Activated CD4-positive, alpha-beta memory T cell treated with anti-CD3 and anti-CD28 coated beads for 36 hours (primary cell): ENCODE data around the gene LRP3. TPM values are rescaled to one million over a fixed set of nuclear protein-coding genes. Genes with fewer than 3 reads are reported as not detected.

Experiments
- CTCF ChIA-PET: fragments of 350-600 bp; sonication (Branson Sonifier 250); formaldehyde crosslinking; loops from one replicate; lab custom pipeline; 2021; ENCODE audit warnings: antibody characterized with exemption, inconsistent platforms; lab: Charles Lee
- POLR2A ChIA-PET: fragments of 350-600 bp; sonication (Branson Sonifier 250); formaldehyde crosslinking; loops from one replicate; lab custom pipeline; 2021; ENCODE audit warnings: antibody characterized with exemption; lab: Charles Lee
- DNase-seq: peaks from one replicate; pipeline ENCODE4 v3.0.0-alpha.2; 2020
- H3K27ac Mint-ChIP-seq: one replicate; pipeline ENCODE4 v1.8.0; 2021; ENCODE audit warnings: mixed read lengths
- H3K27me3 Mint-ChIP-seq: one replicate; pipeline ENCODE4 v1.8.0; 2021; ENCODE audit warnings: mixed read lengths
- H3K36me3 Mint-ChIP-seq: one replicate; pipeline ENCODE4 v1.8.0; 2021; ENCODE audit warnings: mixed read lengths
- H3K4me1 Mint-ChIP-seq: one replicate; pipeline ENCODE4 v1.8.0; 2021; ENCODE audit warnings: low read depth, mixed read lengths
- H3K4me3 Mint-ChIP-seq: one replicate; pipeline ENCODE4 v1.8.0; 2021; ENCODE audit warnings: mild to moderate bottlenecking, mixed read lengths
- H3K9me3 Mint-ChIP-seq: one replicate; pipeline ENCODE4 v1.8.0; 2021; ENCODE audit warnings: mixed read lengths
- intact Hi-C: fragments of 100-400 bp; cut with micrococcal nuclease; formaldehyde crosslinking; loops from one replicate; pipeline ENCODE4 v1.15.1; 2023
- total RNA-seq, 2 experiments: library from RNA; stranded (reverse); gene quantifications; one replicate each; pipeline ENCODE4 v1.2.3, GENCODE V29; 2021

The LRP3 gene
- total RNA-seq, 2 experiments from 2014 or later, result 0.19 to 0.22 TPM

GRCh38 chr19:33234736-33235135 is 40.6 kb downstream of the LRP3 start:
- CTCF ChIA-PET, result interaction anchor here (0.7 to 4.6 kb wide), 25 partner anchors 10 to 196 kb away, joined by 3 to 56 read pairs (median 5); partner anchors contain the start of genes CEBPA and CEBPG
- POLR2A ChIA-PET, result interaction anchor here (0.6 to 1.6 kb wide), 3 partner anchors 46 to 139 kb away, joined by 3 to 9 read pairs (median 5); partner anchors contain the start of genes CEBPA and CEBPG
- no peak overlapping the region for H3K27ac Mint-ChIP-seq
- H3K4me3 Mint-ChIP-seq, result no peak overlapping the region
- H3K36me3 Mint-ChIP-seq, result no peaks in the 10 kb centered on the region
- no peak for DNase-seq
- no peaks in the 10 kb centered on the region for H3K9me3 Mint-ChIP-seq
- peaks cover 13% of the 10 kb centered on the region for H3K27me3 Mint-ChIP-seq
- intact Hi-C loops, result loop anchor here (1.0 to 10.0 kb wide), 6 partner anchors 48 to 538 kb away; partner anchors contain the start of genes CEBPA and CEBPG
- peaks cover 7% of the 10 kb centered on the region for H3K4me1 Mint-ChIP-seq

DNA sequence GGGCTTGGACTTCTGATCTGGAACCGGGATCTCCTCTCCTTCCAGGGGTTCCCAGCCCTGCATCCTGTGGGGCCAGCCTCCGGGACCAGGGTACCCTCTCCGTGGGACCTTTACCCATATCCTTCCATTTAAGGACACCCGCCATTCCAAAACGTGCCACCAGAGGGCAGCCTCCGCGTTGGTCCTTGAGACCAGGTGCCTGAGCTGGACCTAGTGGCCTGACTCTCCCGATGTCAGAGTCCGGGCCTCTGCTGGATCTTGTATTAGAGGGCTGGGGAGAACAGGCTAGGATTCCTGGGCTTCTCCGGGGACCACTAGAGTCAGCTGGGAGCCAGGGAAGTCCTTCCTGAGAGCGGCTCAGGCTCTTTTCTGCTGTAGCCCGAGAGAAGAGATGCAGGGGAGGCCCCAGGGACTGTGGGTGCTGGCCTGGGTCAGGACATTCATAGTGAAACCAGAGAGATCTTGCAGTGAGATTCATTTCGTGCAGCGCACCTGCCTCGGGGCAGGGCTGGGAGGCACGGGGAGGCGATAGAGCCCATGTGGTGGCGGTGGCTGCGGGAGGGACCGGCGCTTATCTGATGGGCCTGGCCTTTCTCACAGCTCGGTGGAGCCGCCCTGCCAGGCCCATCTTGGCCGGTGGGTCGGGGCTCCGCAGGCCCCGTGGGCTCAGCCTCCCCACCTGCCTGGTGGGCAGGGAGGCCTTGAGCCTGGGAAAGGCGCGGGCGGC is 41.3 kb downstream of the LRP3 start:
- Mint-ChIP-seq H3K27me3 (peaks cover 12% of the 10 kb centered on the region), H3K27ac (no peak overlapping the region), H3K4me1 (peaks cover 7% of the 10 kb centered on the region), H3K36me3 (no peaks in the 10 kb centered on the region), H3K9me3 (no peaks in the 10 kb centered on the region), H3K4me3 (peak overlapping the region; percentile 50)
- peak; percentile 87 for DNase-seq
- POLR2A ChIA-PET, result interaction anchor here (0.6 to 1.6 kb wide), 3 partner anchors 45 to 139 kb away, joined by 3 to 9 read pairs (median 5); partner anchors contain the start of genes CEBPA and CEBPG
- intact Hi-C loops, result loop anchor here (1.0 to 10.0 kb wide), 6 partner anchors 47 to 537 kb away; partner anchors contain the start of genes CEBPA and CEBPG
- CTCF ChIA-PET, result interaction anchor here (0.7 to 4.6 kb wide), 36 partner anchors 9 to 542 kb away, joined by 3 to 56 read pairs (median 4); partner anchors contain the start of genes CEBPA, CEBPG and SLC7A10

GRCh38 chr19:33235996-33236350 is 41.8 kb downstream of the LRP3 start:
- Mint-ChIP-seq H3K4me3 (no peak overlapping the region), H3K9me3 (no peaks in the 10 kb centered on the region), H3K36me3 (no peaks in the 10 kb centered on the region), H3K27me3 (peaks cover 7% of the 10 kb centered on the region), H3K27ac (no peak overlapping the region), H3K4me1 (peaks cover 7% of the 10 kb centered on the region)
- intact Hi-C loops, result loop anchor here (1.0 to 10.0 kb wide), 6 partner anchors 46 to 536 kb away; partner anchors contain the start of genes CEBPA and CEBPG
- peak; percentile 54 for DNase-seq
- POLR2A ChIA-PET, result interaction anchor here (1.4 to 1.6 kb wide), 2 partner anchors 45 to 138 kb away, joined by 5 to 9 read pairs; partner anchors contain the start of gene CEBPG
- CTCF ChIA-PET, result interaction anchor here (0.7 to 4.6 kb wide), 32 partner anchors 8 to 542 kb away, joined by 3 to 56 read pairs (median 4); partner anchors contain the start of genes CEBPA, CEBPG and SLC7A10

- Mint-ChIP-seq H3K9me3 (no peaks in the 10 kb centered on the region), H3K36me3 (no peaks in the 10 kb centered on the region), H3K27me3 (peaks cover 6% of the 10 kb centered on the region), H3K27ac (no peak overlapping the region), H3K4me1 (peaks cover 7% of the 10 kb centered on the region), H3K4me3 (no peak overlapping the region)
- ChIA-PET CTCF (interaction anchor here (0.7 to 4.6 kb wide), 17 partner anchors 7 to 541 kb away, joined by 3 to 56 read pairs (median 5); partner anchors contain the start of gene CEBPA), POLR2A (interaction anchor here (0.6 to 1.6 kb wide), 2 partner anchors 20 to 137 kb away, joined by 3 to 9 read pairs; partner anchors contain the start of gene CEBPG)
- intact Hi-C loops, result loop anchor here (5.0 to 10.0 kb wide), 3 partner anchors 45 to 535 kb away; partner anchors contain the start of gene CEBPG
- no peak for DNase-seq
Measured at GRCh38 chr19:33236696-33237390, 42.7 kb downstream of the LRP3 start.

DNA sequence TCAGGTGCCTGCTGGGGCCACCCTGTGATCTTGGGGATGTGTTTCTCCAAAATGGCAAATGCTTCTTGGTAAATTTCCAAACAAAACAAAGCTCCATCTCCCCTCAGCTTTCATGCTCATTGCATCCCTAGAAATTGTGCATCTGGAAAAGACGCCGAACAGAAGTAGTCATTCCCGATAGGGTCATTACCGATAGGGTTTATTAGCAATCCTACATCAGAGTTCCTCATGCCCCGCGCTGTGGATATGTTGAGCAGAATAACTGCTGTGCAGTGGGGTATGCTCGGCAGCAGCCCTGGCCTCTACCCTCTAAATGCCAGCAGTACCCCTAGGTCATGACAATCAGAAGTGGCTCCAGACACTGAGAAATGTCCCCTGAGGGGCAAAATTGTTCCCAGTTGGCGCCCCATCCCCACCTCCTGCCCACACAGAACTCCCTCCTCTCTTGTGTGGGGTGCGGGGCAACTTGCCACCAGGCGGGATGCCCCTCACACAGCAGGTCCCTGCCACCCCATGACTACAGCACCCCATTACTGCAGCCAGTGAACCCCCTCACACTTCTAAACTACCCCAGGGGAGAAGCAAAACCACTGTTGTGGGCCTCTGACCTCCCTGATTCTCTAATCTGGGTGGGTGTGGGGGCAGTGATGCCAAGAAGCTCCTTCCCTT is 44.5 kb downstream of the LRP3 start:
- POLR2A ChIA-PET, result no interaction called here

GRCh38 chr19:33239223-33239975 is 45.3 kb downstream of the LRP3 start:
- ChIA-PET CTCF (interaction anchor here (0.7 to 1.9 kb wide), 2 partner anchors 123 to 167 kb away, joined by 3 to 5 read pairs; no protein-coding TSS in a partner anchor), POLR2A (no interaction called here)
- intact Hi-C loops, result loop anchor here (5.0 to 10.0 kb wide), 3 partner anchors 43 to 533 kb away; partner anchors contain the start of gene CEBPG
- H3K27ac Mint-ChIP-seq, result no peak overlapping the region
- H3K9me3 Mint-ChIP-seq, result no peaks in the 10 kb centered on the region
- H3K27me3 Mint-ChIP-seq, result peaks cover 3% of the 10 kb centered on the region
- no peak overlapping the region for H3K4me3 Mint-ChIP-seq
- H3K36me3 Mint-ChIP-seq, result no peaks in the 10 kb centered on the region
- H3K4me1 Mint-ChIP-seq, result peaks cover 7% of the 10 kb centered on the region
- DNase-seq, result no peak

More for the DNA sequence above, 44.5 kb downstream of the LRP3 start:
- no peak overlapping the region for H3K27ac Mint-ChIP-seq
- intact Hi-C loops, result loop anchor here (5.0 to 10.0 kb wide), 3 partner anchors 44 to 534 kb away; partner anchors contain the start of gene CEBPG
- CTCF ChIA-PET, result interaction anchor here (1.1 kb wide), 1 partner anchor 168 kb away, joined by 3 read pairs; no protein-coding TSS in a partner anchor
- no peaks in the 10 kb centered on the region for H3K36me3 Mint-ChIP-seq
- no peak for DNase-seq
- H3K27me3 Mint-ChIP-seq, result peaks cover 3% of the 10 kb centered on the region
- no peaks in the 10 kb centered on the region for H3K9me3 Mint-ChIP-seq
- H3K4me1 Mint-ChIP-seq, result peaks cover 7% of the 10 kb centered on the region
- no peak overlapping the region for H3K4me3 Mint-ChIP-seq

DNA sequence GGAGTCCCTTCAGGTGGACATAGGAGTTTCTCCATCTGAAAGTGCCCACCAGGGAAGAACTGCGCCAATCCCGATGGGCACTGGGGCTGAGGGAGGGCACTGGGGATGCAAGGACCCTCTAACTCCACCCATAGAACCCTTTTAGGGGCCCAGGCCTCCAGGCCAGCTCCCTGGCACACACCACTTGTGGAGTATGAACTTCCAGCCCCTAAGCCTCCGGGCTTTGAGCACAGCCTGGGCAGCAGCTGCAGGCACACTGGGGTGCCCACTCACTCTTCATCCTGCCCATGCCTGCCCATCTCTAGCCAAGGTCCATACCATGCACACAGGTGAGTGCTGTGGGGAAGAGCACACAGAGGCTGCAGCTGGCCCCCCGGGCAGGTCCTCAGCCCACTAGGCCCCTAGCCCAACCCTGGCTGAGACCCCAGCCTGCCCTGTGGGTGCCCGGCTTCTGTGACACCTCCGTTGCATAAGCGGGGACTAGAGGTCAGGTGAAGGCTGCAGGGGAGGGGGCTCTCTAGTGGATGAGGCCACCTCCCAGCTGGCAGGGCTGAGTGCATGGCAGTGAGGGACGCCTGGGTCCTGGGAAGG is 46.1 kb downstream of the LRP3 start:
- ChIA-PET POLR2A (no interaction called here), CTCF (interaction anchor here (1.9 kb wide), 1 partner anchor 166 kb away, joined by 5 read pairs; no protein-coding TSS in a partner anchor)
- no peak for DNase-seq
- H3K36me3 Mint-ChIP-seq, result no peaks in the 10 kb centered on the region
- intact Hi-C loops, result no loop called here
- peaks cover 4% of the 10 kb centered on the region for H3K9me3 Mint-ChIP-seq
- H3K4me3 Mint-ChIP-seq, result no peak overlapping the region
- no peak overlapping the region for H3K27ac Mint-ChIP-seq
- peaks cover 4% of the 10 kb centered on the region for H3K4me1 Mint-ChIP-seq
- H3K27me3 Mint-ChIP-seq, result peaks cover 1% of the 10 kb centered on the region

- no peak for DNase-seq
- H3K4me1 Mint-ChIP-seq, result no peaks in the 10 kb centered on the region
- peaks cover 7% of the 10 kb centered on the region for H3K9me3 Mint-ChIP-seq
- POLR2A ChIA-PET, result no interaction called here
- H3K36me3 Mint-ChIP-seq, result no peaks in the 10 kb centered on the region
- no peak overlapping the region for H3K27ac Mint-ChIP-seq
- CTCF ChIA-PET, result interaction anchor here (0.6 to 3.0 kb wide), 5 partner anchors 80 to 190 kb away, joined by 3 to 16 read pairs (median 3); no protein-coding TSS in a partner anchor
- no peak overlapping the region for H3K4me3 Mint-ChIP-seq
- H3K27me3 Mint-ChIP-seq, result peaks cover 1% of the 10 kb centered on the region
- intact Hi-C loops, result no loop called here
Measured at GRCh38 chr19:33241091-33241529, 47.0 kb downstream of the LRP3 start.

GRCh38 chr19:33241530-33242101 is 47.5 kb downstream of the LRP3 start:
- CTCF ChIA-PET, result interaction anchor here (0.6 to 3.0 kb wide), 4 partner anchors 79 to 189 kb away, joined by 3 to 16 read pairs (median 3); no protein-coding TSS in a partner anchor
- Mint-ChIP-seq H3K4me1 (no peaks in the 10 kb centered on the region), H3K27ac (no peak overlapping the region), H3K9me3 (peaks cover 10% of the 10 kb centered on the region), H3K36me3 (no peaks in the 10 kb centered on the region), H3K4me3 (no peak overlapping the region), H3K27me3 (peaks cover 1% of the 10 kb centered on the region)
- POLR2A ChIA-PET, result no interaction called here
- DNase-seq, result peak; percentile 54
- intact Hi-C loops, result no loop called here

DNA sequence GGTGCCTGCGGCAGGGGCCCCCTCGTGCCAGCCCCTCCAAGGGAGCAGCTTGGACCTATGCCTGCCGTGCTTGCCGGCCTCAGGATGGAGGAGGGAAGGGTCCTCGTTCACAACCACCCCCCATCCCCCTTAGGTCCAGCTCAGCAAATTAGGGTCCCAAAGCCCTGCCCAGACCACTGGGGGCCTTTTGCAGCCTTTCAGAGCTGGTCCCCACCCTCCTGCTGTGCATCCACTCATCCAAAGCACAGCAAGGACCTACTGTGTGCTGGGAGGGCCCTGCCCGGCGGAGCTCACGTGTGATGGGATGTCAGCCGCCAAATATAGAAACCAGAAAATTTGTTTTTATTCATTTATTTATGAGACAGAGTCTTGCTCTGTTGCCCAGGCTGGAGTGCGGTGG is 48.0 kb downstream of the LRP3 start:
- H3K9me3 Mint-ChIP-seq, result peaks cover 10% of the 10 kb centered on the region
- no peaks in the 10 kb centered on the region for H3K4me1 Mint-ChIP-seq
- DNase-seq, result no peak
- no peak overlapping the region for H3K27ac Mint-ChIP-seq
- H3K36me3 Mint-ChIP-seq, result no peaks in the 10 kb centered on the region
- POLR2A ChIA-PET, result no interaction called here
- H3K27me3 Mint-ChIP-seq, result peaks cover 1% of the 10 kb centered on the region
- intact Hi-C loops, result no loop called here
- H3K4me3 Mint-ChIP-seq, result no peak overlapping the region
- CTCF ChIA-PET, result interaction anchor here (1.2 to 3.0 kb wide), 3 partner anchors 79 to 164 kb away, joined by 3 to 16 read pairs (median 3); no protein-coding TSS in a partner anchor
